IPS-NIHi11 (cell line): ENCODE measurements around the gene ABCB11.
"Not testable (repeated sequence)": the region's sequence is repeated elsewhere in the genome, so short reads cannot be mapped to it uniquely, and the experiment has no call there.

Experiments
- DNase-seq: peaks from one replicate; pipeline ENCODE4 v3.0.0; 2012; ENCODE audit warnings: mixed read lengths, low spot score

The ABCB11 gene

DNA sequence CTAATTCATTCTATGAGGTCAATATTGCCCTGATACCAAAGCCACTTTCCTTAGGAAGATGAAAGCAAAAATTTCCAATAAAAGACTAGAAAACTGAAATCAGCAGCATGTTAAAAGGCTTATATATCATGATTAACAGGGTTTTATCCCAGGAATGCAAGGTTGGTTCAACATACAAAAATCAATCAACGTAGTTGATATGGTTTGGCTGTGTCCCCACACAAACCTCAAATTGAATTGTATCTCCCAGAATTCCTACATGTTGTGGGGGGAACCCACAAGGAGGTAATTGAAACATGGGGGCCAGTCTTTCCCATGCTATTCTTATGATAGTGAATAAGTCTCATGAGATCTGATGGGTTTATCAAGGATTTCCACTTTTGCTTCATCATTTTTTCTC, 11.7 kb upstream of the ABCB11 start:
- DNase-seq, result no peak

DNA sequence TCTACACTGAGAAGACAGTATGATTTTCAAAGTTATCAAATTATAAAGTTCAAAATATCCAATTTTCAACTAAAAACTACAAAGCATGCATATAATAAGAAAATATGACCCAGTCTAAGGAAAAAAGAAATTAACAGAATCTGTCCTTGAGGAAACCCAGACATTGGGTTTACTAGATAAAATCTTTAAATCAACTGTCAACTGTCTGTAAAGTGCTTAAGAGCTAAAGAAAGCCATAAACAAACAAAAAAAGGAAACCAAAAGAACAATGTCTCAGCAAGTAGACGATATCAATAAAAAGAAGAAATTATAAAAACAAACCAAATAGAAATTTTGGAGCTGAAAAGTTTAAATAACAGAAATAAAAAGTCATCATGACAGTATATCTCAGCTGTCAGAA, 10.5 kb upstream of the ABCB11 start:
- no peak for DNase-seq

- no peak for DNase-seq
These were observed 8.6 kb upstream of the ABCB11 start for GRCh38 chr2:169039702-169040101.

DNA sequence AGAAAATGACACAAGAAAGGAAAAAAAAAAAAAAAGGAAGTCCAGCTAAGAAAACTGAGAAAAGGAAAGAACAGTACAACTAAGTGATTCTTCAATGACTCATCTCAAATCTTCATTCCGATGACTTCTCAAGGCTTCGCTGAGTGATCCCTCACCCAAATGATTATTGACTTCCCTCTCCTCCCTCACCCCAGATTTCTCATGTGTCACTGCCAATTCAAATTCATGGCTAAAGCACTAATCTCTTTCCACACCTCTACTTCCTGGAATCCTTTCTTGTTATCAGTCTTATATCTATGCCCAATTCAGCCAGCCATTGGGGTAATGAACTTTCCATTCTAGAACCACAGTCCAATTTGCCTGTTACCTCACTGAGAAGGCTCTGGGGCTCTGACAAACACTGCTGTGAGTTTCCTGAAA, 7.2 kb upstream of the ABCB11 start:
- DNase-seq, result no peak

DNA sequence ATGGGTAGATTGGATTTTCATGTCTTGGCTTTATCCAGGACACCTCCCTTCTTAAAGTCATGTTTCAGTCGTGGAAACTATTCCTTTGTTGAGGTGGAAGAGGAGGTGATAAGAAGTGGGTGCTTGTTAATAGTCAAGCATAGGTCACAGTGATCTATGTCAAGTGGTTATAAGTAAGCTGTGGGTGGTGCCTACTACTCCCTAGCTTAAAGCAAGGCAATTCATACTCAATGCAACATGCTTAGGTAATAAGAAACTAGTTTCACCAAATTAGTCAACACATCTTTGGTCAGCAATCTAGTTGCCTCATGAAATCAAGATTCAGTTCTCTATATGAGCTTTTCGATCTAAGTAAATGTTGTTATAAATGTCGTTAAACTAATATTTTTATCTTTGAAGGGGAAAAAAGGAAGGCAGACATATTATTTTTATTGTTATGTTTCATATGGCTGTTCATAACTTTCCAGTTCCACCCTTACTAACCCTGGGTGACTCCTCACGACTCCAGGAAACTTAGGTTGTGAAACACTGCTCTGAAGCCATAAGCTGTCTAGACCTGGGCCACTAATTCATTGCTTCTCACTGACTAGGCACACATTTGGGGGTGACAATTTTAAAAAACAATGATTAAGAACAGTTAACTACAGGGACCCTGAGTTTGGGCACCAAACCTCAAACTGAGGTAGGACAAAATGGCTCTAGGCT, 5.8 kb upstream of the ABCB11 start:
- DNase-seq, result no peak

GRCh38 chr2:169035887-169036286, 4.8 kb upstream of the ABCB11 start:
- no peak for DNase-seq

DNA sequence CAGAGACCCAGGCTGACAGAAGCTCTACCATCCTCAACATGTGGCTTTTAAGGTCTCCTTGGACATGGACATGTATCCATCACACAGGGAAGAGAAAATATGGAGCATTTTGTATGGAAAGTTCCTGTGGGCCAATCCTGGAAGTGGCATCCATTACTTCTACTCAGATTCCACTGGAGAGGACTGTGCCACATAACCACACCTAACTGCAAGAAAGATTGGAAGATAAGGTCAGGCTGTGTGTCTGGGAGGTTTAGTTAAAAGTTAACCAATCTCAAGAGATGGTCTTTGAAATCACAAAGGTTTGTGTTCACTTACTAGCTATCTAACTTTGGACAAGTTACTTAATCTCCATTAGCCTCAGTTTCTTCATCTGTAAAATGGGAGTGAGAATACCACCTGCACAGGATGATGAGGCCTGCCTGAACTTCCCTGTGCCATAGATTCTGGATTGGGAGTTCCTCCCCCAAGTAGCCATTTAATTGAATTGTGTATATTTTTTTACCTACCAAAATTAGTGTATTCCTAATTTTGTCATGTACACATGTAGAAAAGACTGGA, 3.9 kb upstream of the ABCB11 start:
- DNase-seq, result no peak

DNA sequence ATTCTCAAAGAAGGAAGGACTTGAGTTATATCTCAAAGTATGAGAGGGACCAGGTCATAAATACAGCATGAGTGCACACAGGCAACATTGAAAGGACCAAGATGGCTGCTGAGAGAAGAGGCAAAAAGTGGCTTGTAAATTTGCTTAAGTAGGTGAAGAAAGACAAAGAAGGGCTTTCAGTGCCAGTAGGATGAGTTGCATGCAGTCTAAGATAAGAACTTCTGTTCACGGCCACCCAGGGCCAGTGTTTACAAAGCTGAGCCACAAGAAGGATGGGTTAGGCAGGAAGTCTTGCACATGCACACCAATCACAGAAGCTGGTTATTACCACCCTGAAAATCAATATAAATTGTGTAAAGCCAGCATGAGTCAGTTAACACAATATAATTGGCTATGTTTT, 3.1 kb upstream of the ABCB11 start:
- no peak for DNase-seq

DNA sequence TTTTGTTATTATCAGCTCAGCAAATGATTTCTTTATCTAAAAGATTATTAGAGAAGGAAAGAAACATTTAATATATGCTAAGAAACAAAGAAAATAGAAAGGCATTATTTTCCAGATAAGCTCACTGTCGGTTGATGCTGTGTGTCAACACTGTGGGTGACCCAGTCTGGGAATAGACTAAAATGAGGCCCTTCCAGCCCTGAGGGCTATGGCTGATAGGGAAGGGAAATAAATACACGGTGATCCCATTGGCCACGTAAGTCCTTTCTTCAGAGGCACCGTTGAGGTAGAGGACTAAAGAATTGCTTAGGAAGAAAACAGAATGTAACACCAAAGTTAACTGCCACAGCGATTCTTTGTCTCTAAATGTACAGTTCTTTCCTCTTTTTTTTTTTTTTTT, 1.8 kb downstream of the ABCB11 start:
- no peak for DNase-seq

GRCh38 chr2:169027234-169027633, 3.9 kb downstream of the ABCB11 start:
- DNase-seq, result no peak

DNA sequence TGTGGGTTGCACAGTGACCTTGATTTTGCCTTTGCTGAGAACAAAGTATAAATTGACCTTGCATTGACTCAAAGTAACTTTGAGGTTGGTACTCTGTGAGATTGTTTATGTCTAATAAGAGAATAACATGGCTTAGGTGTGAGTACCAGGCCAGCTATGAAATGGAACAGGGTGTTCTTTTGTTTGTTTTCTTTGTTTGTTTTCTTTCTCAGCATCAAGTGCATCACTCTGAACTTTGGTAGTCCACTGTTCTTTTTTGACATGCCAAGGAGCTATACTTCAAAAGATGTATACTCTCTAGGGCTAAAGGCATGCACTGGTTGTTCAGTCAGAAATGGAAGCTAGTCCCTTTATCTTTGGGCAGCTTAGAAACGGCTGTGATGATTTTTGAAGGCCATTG, 5.1 kb downstream of the ABCB11 start:
- DNase-seq, result no peak

GRCh38 chr2:169023161-169023560, 8.0 kb downstream of the ABCB11 start:
- DNase-seq, result no peak

DNA sequence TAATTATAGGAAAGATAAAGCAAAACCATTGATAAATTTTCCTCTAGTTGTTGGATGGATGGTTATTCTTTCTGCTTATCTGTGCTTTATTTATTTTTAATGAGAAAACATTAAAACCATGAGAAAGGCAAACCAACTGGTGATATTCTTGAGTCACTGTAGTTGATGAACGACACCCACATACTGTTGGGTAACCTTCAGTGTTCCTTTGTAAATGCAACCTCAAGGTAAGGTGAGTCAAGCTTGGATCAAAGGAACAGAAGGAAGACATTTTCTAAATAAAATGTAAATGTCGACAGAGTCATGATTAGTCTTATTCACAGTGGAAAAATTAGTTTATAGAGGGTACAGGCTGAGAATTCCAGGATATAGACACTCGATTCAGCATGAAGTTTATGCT, 12.7 kb downstream of the ABCB11 start:
- no peak for DNase-seq

DNA sequence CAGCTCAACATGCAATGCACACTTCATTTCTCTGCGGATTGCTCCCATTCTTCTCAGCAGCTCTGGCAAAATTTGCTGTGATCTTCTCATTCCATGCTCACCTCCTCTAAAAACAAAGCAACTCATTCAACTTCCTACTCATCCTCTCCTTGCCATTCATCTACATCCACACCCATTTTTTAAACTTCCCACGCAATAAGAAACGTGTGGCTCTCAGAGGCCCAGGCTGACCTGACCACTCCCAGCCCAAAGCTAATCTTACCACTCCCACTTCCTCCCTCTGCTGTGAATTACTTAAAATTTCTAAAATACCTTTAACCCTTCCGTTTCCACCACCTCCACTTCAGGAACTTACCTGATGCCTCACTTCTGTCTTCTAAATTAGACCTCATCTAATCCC, 15.2 kb downstream of the ABCB11 start:
- no peak for DNase-seq

DNA sequence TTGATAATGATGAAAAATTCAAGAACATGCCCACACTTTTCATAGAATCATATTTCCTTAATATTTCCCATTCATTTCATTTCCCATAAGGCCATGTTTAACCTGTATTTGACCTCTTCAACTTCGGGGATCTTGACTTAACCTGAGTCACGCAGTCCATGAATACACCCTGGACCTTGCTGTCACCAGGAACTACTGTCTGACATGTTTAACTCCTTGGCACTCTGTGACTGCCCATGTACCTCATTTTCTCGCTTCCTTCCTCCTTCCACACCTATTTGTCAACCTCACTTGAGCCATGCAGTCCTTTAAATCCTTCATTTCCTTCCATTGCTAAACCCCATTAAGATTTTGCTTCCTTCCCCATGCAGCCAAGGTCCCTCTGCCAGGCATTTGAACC, 16.3 kb downstream of the ABCB11 start:
- no peak for DNase-seq

DNA sequence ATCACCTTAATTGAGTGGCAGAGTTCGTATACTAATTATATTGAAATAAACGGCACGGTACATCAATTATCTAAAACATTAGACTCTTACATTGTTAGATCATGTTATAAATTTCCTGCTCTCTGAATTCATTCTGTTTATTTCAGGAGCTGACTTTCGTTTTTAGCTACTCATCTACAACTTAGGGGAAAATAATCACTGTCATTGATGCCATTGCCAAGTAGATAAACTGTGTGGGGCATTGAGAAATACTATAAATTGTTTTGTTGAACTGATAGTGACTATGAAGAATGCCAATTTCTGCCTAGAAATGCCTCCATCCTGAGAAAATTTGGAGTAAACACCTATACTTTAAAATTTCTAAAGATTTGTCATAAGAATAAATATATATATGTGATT, 17.5 kb downstream of the ABCB11 start:
- no peak for DNase-seq

GRCh38 chr2:169012812-169013627, 18.1 kb downstream of the ABCB11 start:
- DNase-seq, result no peak

- DNase-seq, result not testable (repeated sequence)
These were observed 18.8 kb downstream of the ABCB11 start for GRCh38 chr2:169012191-169012792.

DNA sequence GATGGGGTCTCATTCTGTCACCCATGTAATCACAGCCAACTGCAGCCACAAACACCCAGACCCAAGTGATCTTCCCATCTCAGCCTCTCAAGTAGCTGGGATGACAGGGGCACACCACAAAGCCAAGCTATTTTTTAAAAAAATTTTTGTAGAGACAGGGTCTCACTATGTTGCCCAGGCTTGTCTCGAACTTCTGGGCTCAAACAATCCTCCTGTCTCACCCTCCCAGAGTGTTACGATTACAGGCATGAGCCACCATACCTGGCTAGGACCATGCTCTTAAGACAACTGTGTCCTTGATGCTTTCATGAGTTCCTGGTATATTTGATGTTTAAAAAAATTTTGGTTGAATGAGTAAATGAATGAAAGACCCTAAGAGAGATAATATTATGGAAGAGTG, 19.4 kb downstream of the ABCB11 start:
- no peak for DNase-seq

GRCh38 chr2:169010633-169011460, 20.3 kb downstream of the ABCB11 start:
- DNase-seq, result no peak

DNA sequence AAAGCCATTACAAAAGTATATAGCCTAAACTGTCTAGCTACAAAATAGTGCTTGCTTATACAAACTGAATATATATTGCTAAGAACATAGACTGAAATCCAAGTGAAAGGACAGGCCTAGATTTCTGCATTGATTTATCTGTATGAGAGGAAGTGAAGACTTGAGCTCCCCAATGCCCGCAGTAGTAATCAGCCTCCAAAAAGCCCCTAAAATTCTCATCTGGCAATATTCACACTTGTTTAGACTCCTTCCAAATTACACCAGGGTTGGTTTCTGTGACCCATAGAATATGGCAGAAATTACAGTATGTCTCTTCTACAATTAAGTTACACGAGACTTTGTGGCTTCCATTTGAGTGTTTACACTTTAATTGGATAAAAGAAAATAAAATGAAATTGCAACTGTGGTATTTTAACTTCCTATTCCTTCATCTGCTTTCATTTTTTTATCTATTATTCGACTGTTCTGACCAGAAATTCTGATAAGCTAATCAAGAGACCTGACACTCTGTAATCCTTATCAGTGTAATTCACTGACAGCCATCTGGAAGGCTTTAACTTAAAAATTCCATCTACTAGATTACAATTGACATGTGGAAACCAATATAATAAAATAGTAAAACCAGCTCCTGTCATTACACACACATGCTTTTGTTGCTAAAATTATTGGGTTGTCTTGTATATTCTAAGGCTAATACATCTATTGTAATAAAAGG, 21.1 kb downstream of the ABCB11 start:
- DNase-seq, result no peak
